ENCODE data around the gene CEP85L. TPM values are rescaled to one million over a fixed set of nuclear protein-coding genes. Genes with fewer than 3 reads are reported as not detected.

CEP85L gene
- total RNA-seq, 4 donors from 2014 or later, result 10.5 to 42.9 (median 17.1) TPM

DNA sequence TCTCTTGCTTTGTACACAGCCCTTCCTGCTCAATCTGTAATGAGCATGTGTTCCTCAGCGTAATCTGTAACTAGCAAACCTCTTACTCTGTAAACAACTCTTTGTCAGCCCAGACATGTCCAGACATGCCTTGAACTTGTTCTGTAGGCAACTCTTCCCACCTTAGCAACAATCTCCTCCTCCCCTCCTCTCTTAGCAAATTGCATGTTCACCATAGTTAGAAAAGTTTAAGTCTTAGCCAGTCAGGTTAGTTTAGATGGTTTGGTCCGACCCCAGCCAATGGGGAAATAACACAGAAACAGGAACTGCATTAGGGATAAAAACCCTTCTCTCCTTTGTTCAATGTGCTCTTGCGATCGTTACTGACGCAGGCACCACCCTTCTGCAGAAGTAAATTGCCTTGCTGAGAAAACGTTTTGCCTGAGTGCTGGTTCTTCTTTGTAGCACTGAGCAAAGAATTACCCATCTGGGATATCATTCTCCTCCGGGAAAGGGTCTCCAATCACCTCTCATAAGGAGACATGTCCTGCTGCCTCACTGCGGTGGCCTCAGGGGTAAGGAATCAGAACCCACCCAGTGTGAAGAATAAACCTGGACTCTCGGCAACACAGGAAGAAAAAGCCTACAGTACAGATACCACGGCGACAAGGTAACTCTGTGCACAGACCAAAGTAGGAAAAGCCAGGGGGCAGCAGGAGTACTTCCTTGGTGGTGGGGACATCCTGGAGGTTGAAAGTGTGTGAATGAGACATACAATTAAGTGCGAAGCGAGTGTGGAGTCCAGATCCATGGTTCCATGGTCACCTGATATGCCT lies 77.1 kb downstream of the CEP85L start:
- Histone ChIP-seq H3K9me3 (no peaks in the 10 kb centered on the region), H3K36me3 (no peaks in the 10 kb centered on the region), H3K27me3 (no peaks in the 10 kb centered on the region), H3K27ac (no peak overlapping the region), H3K4me1 (no peaks in the 10 kb centered on the region), H3K4me3 (replicated peaks in 1 of 3) (no peak overlapping the region)
- TF ChIP-seq, protein P1, sequence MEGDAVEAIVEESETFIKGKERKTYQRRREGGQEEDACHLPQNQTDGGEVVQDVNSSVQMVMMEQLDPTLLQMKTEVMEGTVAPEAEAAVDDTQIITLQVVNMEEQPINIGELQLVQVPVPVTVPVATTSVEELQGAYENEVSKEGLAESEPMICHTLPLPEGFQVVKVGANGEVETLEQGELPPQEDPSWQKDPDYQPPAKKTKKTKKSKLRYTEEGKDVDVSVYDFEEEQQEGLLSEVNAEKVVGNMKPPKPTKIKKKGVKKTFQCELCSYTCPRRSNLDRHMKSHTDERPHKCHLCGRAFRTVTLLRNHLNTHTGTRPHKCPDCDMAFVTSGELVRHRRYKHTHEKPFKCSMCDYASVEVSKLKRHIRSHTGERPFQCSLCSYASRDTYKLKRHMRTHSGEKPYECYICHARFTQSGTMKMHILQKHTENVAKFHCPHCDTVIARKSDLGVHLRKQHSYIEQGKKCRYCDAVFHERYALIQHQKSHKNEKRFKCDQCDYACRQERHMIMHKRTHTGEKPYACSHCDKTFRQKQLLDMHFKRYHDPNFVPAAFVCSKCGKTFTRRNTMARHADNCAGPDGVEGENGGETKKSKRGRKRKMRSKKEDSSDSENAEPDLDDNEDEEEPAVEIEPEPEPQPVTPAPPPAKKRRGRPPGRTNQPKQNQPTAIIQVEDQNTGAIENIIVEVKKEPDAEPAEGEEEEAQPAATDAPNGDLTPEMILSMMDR (IDR thresholded peaks at IDR 0.05), result no peak
- no peak for TF ChIP-seq POLR2A (IDR thresholded peaks at IDR 0.05)
- 96 to 97% methylated on average over 13 of the region's 13 CpGs for WGBS, 2 donors
- intact Hi-C loops (cut with DNase I), result no loop called here
- DNase-seq, result no peak

DNA sequence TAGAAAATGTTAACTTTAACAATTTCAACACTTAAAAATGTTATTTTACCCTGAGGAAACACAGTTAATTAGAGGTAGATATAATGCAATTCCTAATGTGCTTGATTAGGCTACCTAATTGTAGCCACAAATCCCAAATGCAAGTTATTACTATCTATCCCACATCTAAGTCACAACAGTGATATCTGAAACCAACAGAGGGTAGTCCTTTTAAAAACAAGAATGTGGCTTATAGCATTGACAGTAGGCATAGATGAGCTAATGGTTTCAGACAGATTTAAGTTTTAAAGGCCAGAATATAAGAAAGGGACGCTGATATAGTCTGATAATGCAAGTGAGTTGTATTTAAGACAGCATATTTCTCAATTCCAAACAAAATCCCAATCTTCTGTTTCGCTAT lies 80.3 kb downstream of the CEP85L start:
- no peaks in the 10 kb centered on the region for H3K9me3 ChIP-seq
- no peak overlapping the region for H3K4me3 ChIP-seq (replicated peaks in 1 of 3)
- H3K4me1 ChIP-seq, result no peaks in the 10 kb centered on the region
- DNase-seq, result no peak
- no peak overlapping the region for H3K27ac ChIP-seq
- intact Hi-C loops (cut with DNase I), result no loop called here
- WGBS, 2 donors, result 95 to 96% methylated on average over 2 of the region's 2 CpGs
- TF ChIP-seq POLR2A (IDR thresholded peaks at IDR 0.05), result no peak
- TF ChIP-seq, protein P1 (IDR thresholded peaks at IDR 0.05), result no peak
- no peaks in the 10 kb centered on the region for H3K27me3 ChIP-seq
- no peaks in the 10 kb centered on the region for H3K36me3 ChIP-seq

DNA sequence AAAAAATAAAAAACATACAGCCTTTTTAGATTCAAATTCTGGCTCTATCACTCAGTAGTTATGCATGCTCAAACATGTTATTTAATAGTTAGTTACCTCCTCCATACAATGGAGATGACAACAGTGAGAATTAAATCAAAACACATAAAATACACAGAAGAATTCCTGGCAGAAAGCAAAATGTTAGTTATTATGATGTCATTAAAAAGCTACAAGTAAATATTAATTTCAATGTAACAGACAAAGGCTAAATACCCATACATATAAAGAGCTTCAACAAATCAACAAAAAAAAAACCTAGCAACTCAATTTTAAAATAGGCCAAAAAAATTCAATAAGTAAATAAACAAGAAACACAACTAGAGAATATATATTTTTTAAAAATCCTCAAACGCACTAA lies 81.9 kb downstream of the CEP85L start:
- Histone ChIP-seq H3K36me3 (no peaks in the 10 kb centered on the region), H3K27me3 (no peaks in the 10 kb centered on the region), H3K4me1 (no peaks in the 10 kb centered on the region), H3K9me3 (no peaks in the 10 kb centered on the region), H3K4me3 (replicated peaks in 1 of 3) (no peak overlapping the region), H3K27ac (no peak overlapping the region)
- no peak for DNase-seq
- TF ChIP-seq, protein P1 (IDR thresholded peaks at IDR 0.05), result no peak
- TF ChIP-seq POLR2A (IDR thresholded peaks at IDR 0.05), result no peak
- 98 to 100% methylated on average over 1 of the region's 1 CpG for WGBS, 2 donors
- intact Hi-C loops (cut with DNase I), result no loop called here

DNA sequence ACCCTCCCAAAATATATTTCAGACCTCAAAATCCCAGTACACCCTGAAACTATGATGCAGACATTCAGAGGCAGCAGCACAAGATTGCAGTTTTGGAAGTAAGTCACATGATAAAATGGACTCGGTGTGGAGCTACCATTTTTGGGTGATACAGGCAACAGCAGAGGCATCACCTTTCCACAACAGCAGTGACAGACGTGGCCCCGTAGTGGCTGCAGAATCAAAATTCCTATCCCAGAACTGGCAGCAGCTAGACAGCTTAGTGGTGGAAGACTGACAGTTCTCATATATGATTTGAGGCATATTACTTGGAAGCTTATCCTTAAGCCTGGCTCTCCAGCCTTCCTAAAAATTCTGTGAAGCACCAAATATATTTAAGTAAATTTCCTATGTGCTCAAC lies 83.4 kb downstream of the CEP85L start:
- H3K27ac ChIP-seq, result no peak overlapping the region
- H3K9me3 ChIP-seq, result no peaks in the 10 kb centered on the region
- no peaks in the 10 kb centered on the region for H3K36me3 ChIP-seq
- no peak overlapping the region for H3K4me3 ChIP-seq (replicated peaks in 1 of 3)
- no peak for TF ChIP-seq POLR2A (IDR thresholded peaks at IDR 0.05)
- TF ChIP-seq, protein P1 (IDR thresholded peaks at IDR 0.05), result no peak
- H3K4me1 ChIP-seq, result no peaks in the 10 kb centered on the region
- intact Hi-C loops (cut with DNase I), result no loop called here
- 74 to 94% methylated on average over 3 of the region's 3 CpGs for WGBS, 2 donors
- no peak for DNase-seq
- no peaks in the 10 kb centered on the region for H3K27me3 ChIP-seq

GRCh38 chr6:118565311-118565960 lies 86.0 kb downstream of the CEP85L start:
- no peaks in the 10 kb centered on the region for H3K36me3 ChIP-seq
- TF ChIP-seq, protein P1 (IDR thresholded peaks at IDR 0.05), result no peak
- no peak for TF ChIP-seq POLR2A (IDR thresholded peaks at IDR 0.05)
- no peak for DNase-seq
- no peaks in the 10 kb centered on the region for H3K4me1 ChIP-seq
- H3K4me3 ChIP-seq (replicated peaks in 1 of 3), result no peak overlapping the region
- WGBS, 2 donors, result 85 to 91% methylated on average over 5 of the region's 5 CpGs
- no peak overlapping the region for H3K27ac ChIP-seq
- intact Hi-C loops (cut with DNase I), result no loop called here
- H3K27me3 ChIP-seq, result no peaks in the 10 kb centered on the region
- H3K9me3 ChIP-seq, result no peaks in the 10 kb centered on the region
